GM21447 (cell line): ENCODE data around the gene ATP6V0D1.
"Not testable (repeated sequence)": the region's sequence is repeated elsewhere in the genome, so short reads cannot be mapped to it uniquely, and the experiment has no call there.

Source experiments
- ATAC-seq: cut with Tn5 transposase; IDR thresholded peaks from one replicate; pipeline ENCODE4 v1.9.1; 2021; ENCODE audit not compliant: unreplicated experiment

Gene ATP6V0D1

DNA sequence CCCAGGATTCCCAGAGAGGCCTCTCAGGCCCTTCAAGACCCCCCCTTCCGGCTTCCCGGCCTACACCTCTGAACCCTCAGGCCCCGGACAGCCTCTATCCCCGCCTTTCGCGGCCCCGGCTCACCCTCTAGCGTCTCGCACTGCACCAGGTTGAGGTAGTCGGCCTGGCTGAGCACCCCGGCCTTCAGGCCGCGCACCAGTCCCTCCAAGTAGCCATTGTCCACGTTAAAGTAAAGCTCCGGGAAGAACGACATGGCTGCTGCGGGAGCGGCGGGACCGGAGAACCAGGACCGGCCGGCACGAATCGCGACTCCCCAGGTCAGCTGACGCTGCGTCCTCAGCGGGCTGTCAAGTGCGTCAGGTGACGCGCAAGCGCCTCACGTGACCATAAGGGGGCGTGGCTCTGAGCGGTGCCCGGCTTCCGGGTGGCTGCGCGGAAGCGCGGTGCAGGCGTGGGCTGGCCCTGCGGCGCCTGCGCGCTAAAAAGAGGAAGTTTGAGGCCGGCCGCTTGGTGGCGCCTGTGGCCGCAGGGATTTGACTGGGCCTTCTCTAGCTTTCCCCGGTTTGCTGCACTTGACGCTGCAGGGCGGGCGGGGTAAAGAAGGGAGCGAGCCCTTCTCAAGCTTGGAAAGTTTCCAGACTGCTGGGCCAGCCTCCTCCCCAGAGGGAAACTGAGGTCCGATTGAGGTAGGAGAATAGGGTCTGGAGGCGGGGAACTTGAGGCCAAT, at the start of gene ATP6V0D1:
TSS of gene ATP6V0D1 (minus strand) at position 325 of the 728 bp plus-strand sequence. CDS start at position 254, 71 bp downstream.
- ATAC-seq, result peak; percentile 76

GRCh38 chr16:67530013-67530939, 49.3 kb upstream of the ATP6V0D1 start:
- peak; percentile 42 for ATAC-seq

DNA sequence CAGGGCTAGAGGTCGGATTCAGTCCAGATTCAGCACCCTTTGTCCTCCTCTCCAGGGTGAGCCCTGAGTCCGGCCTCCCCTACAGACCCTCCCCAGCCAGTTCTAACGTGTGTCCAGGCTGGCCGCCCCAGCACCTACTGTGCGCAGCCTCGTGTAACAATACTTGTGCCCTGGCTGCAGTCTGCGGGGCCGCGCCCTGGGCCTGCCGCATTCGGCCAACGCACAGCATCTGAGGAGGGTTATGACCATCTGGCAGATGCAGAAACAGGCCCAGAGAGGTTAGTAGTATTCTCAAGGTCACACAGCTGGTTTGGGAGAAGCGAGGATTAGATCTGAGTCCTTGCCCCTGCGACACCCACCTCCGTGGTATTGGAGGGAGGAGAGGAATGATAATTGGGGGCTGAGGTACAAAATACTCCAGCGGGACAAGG, 48.6 kb upstream of the ATP6V0D1 start:
- ATAC-seq, result no peak

- ATAC-seq, result no peak
These were observed 48.1 kb upstream of the ATP6V0D1 start for GRCh38 chr16:67528870-67529581.

DNA sequence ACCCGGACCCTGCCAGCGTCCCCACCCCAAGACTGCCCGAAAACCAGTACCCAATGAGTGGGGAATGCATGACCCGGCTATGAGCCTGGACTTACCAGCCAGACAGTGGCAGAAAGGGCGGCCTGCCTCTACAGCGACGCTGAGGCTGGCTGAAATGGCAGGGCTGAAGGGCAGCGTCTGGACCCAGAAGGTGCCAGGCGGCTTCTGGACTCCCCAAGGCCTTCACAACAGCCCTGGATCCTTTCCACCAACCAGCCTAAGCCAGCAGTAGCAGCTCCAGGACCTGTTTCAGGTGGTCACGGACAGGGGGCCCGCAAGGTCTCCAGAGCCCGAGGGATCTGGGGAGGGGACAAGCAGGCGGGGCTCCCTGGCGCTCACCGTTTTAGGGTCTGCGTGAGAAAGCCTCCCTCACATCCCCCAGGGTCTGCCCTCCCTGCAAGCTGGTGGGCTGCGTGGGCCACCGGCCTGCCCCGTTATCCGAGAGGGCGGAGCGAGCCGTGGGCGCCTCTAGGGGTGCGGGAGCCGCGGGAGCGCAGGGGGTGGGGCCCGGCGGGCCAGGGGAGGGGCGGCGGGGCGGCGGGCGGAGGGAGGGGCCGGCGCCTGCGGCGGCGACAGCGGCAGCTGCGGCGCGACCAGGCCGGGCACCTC, 47.4 kb upstream of the ATP6V0D1 start, which contains the start of gene RIPOR1:
TSS of gene RIPOR1 (plus strand) at position 608 of the 648 bp plus-strand sequence. CDS start 9,618 bp downstream, outside the sequence.
- no peak for ATAC-seq

GRCh38 chr16:67526149-67526791, 45.3 kb upstream of the ATP6V0D1 start:
- ATAC-seq, result no peak

GRCh38 chr16:67525176-67525860, 44.4 kb upstream of the ATP6V0D1 start:
- no peak for ATAC-seq

DNA sequence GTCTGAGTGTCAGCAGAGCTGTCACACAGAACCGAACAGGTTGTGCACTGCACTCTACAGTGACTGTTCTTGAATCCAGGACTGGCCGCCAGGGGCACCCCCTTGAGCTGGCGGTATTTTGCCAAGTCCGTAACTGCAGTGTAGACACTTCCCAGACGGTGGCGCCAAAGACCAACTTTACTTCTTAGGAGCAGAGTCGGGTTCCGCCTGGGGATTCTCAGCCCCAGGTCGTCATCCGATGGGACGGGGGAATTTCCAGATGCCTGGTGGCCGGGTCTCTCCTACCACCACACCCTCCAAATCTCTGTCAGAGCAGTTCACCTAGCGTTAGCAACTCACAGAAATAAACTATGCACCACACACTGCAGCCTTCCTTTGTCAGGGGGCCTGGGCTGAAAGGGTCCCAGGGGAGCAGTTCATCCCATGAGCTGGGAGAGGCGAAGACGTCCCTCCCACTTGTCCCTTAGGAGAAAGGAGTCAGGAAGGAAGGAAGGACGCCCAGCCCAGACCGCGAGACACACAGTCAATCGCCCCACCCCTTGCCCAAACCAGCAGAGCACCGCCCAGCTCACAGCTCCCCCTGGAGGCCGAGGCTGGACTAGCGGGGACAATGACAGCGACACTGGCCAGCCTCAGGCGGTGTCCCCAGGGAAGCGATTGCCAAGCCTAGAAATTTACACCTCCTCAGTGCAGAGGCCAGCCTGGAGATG, 40.3 kb upstream of the ATP6V0D1 start:
- peak; percentile 63 for ATAC-seq

GRCh38 chr16:67519242-67519641, 38.3 kb upstream of the ATP6V0D1 start:
- no peak for ATAC-seq

DNA sequence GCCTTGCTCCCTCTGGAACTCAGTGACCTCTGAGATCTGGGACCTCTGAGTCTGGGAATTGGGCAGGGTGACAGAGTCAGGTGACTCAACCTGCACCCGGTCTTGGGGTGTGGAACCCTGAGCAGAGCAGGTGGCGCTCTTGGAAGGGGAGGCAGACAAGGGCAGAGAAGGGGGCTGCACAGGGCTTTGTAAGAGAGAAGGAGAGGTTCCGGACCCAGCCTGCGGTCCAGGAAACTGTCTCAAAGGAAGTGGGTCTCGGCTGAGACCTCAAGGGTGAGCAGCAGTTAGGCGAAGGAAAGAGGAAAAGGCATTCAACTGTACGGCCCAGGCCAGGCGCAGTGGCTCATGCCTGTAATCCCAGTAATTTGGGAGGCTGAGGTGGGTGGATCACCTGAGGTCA, 37.7 kb upstream of the ATP6V0D1 start:
- no peak for ATAC-seq

DNA sequence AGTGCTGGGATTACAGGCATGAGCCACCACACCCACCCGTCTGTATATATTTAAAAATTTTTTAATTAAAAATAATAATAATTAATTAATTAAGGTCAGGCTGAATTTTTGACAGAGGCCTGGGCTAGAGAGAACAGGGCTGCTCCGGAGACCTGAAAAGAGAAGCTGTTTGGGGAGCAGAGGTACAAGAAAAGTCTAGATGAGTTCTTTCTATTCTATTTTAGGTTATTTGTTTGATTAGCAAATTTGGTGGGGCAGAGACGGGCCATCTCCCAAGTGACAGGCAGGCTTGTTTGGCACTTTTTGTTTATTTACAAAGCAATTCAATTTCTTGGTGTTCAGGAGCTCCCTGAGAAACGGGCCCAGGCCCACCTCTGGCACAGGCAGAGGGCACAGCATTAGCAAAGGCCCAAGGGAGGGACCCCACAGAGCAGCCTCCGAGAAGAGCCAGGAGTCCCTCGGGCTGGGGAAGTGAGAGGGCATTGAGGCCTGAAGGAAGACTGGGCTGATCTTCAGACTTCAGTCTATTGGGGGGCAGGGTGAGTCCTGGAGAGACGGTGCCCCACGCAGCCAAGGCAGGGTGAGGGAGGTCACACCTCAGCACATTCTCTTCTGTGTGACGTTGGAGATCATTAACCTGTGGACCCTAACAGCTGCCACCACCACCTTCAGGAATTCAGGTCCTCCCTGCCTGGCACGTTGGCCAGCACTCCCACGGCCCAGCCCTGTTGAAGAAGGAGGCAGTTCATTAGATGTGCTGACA, 36.9 kb upstream of the ATP6V0D1 start:
- ATAC-seq, result peak; percentile 34

GRCh38 chr16:67517155-67517445, 36.1 kb upstream of the ATP6V0D1 start:
- no peak for ATAC-seq

- no peak for ATAC-seq
These were observed 35.6 kb upstream of the ATP6V0D1 start for GRCh38 chr16:67516296-67517154.

DNA sequence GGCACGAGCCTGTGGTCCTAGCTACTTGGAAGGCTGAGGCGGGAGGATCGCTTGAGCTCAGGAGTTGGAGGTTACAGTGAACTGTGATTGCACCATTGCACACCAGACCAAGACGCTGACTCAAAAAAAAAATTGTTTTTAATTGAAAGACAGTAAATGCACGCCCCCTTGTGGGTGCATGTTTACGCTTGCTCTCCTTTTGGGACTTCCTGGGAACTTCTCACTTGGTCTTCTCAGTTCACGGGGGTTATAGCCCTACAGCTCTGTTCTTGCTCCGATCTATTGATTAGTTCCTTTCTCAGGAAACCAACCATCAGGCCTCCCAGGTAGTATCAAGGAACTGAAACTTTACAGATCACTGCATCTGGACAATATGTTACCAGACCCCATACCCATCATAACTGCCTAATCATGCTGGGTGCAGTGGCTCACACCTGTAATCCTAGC, 33.4 kb upstream of the ATP6V0D1 start:
- ATAC-seq, result peak; percentile 49

DNA sequence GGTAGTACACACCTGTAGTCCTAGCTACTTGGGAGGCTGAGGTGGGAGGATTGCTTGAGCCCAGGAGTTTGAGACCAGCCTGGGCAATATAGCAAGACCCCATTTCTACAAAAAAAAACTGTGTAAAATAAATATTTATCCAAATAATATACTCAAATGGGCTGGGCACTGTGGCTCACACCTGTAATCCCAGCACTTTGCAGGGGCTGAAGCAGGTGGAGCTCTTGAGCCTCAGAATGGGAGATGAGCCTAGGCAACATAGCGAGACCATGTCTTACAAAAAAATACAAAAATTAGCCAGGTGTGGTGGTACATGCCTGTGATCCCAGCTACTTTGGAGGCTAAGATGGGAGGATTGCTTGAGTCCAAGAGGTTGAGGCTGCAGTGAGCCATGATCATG, 32.9 kb upstream of the ATP6V0D1 start:
- not testable (repeated sequence) for ATAC-seq

DNA sequence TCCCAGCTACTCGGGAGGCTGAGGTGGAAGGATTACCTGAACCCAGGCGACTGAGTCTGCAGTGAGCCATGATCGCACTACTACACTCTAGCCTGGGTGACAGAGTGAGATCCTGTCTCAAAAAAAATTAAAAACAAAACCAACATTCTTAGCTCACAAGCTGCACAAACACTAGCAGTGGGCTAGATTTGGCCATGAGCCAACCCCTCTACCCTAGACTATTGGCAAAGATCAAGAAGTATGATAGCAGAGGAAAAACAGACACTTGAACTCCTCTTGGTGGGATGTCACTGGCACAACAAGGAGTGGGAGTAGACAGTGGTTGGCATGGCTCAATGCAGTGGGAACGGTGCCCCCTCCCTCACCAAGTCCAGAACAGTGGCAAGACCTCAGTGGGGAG, 28.1 kb upstream of the ATP6V0D1 start:
- ATAC-seq, result no peak

- no peak for ATAC-seq
These were observed 25.5 kb upstream of the ATP6V0D1 start for GRCh38 chr16:67506468-67506867.
